8988T (cell line): ENCODE data around the gene LHPP.

Experiments
- DNase-seq: peaks from one replicate; pipeline ENCODE4 v3.0.0; 2011

LHPP gene

GRCh38 chr10:124611738-124612137, 150.1 kb downstream of the LHPP start:
- DNase-seq, result no peak

GRCh38 chr10:124612611-124613498, 151.2 kb downstream of the LHPP start:
- DNase-seq, result peak; percentile 75

GRCh38 chr10:124614003-124614659, 152.5 kb downstream of the LHPP start:
- DNase-seq, result no peak

GRCh38 chr10:124615259-124615658, 153.6 kb downstream of the LHPP start:
- no peak for DNase-seq

GRCh38 chr10:124616040-124616835, 154.6 kb downstream of the LHPP start:
- DNase-seq, result no peak

GRCh38 chr10:124616836-124617130, 155.2 kb downstream of the LHPP start:
- DNase-seq, result no peak

- DNase-seq, result no peak
Measured at GRCh38 chr10:124618470-124619073, 156.9 kb downstream of the LHPP start.

GRCh38 chr10:124619195-124619594, 157.6 kb downstream of the LHPP start:
- DNase-seq, result no peak

- no peak for DNase-seq
Measured at GRCh38 chr10:124619802-124620490, 158.3 kb downstream of the LHPP start.

GRCh38 chr10:124621637-124622036, 160.0 kb downstream of the LHPP start:
- no peak for DNase-seq

GRCh38 chr10:124622158-124622557, 160.5 kb downstream of the LHPP start:
- no peak for DNase-seq

- DNase-seq, result no peak
Measured at GRCh38 chr10:124622866-124623536, 161.4 kb downstream of the LHPP start.

- no peak for DNase-seq
Measured at GRCh38 chr10:124624006-124624405, 162.4 kb downstream of the LHPP start.

GRCh38 chr10:124624466-124624865, 162.8 kb downstream of the LHPP start:
- no peak for DNase-seq

- no peak for DNase-seq
Measured at GRCh38 chr10:124624895-124625294, 163.3 kb downstream of the LHPP start.

GRCh38 chr10:124625831-124626238, 164.2 kb downstream of the LHPP start:
- no peak for DNase-seq

GRCh38 chr10:124626759-124627380, 165.2 kb downstream of the LHPP start:
- no peak for DNase-seq

GRCh38 chr10:124627866-124628675, 166.4 kb downstream of the LHPP start:
- DNase-seq, result no peak

GRCh38 chr10:124628676-124629021, 167.0 kb downstream of the LHPP start:
- DNase-seq, result no peak

- no peak for DNase-seq
Measured at GRCh38 chr10:124629415-124629814, 167.8 kb downstream of the LHPP start.

- DNase-seq, result no peak
Measured at GRCh38 chr10:124629842-124630241, 168.2 kb downstream of the LHPP start.
